Tibial nerve (tissue), 4 donors: ENCODE data around the gene ZNRF1. TPM values are rescaled to one million over a fixed set of nuclear protein-coding genes. Genes with fewer than 3 reads are reported as not detected.

ENCODE experiments used
- DNase-seq, 2 donors: peaks; one replicate each; pipeline ENCODE4 v3.0.0-alpha.2; 2019; ENCODE audit warnings: low spot score in 2 of 2
- H3K27ac ChIP-seq, 4 donors: fragments of 200-600 bp; sonication (generic) in 3 of 4; one replicate each; pipeline ENCODE4 v1.5.1; 2017 to 2019; ENCODE audit warnings: mild to moderate bottlenecking in 1 of 4
- H3K27me3 ChIP-seq, 2 donors: fragments of 200-600 bp; sonication (generic) in 1 of 2; one replicate each; pipeline versions ENCODE4 v1.5.1 to v1.6.0; 2017 to 2019
- H3K36me3 ChIP-seq, 3 donors: fragments of 200-600 bp; sonication (generic); one replicate each; pipeline ENCODE4 v1.5.1; 2018 to 2019
- H3K4me1 ChIP-seq, 4 donors: fragments of 200-600 bp; sonication (generic) in 3 of 4; one replicate each; pipeline ENCODE4 v1.5.1; 2017 to 2019
- H3K4me3 ChIP-seq, 4 donors: fragments of 200-600 bp; sonication (generic) in 3 of 4; one replicate each; pipeline ENCODE4 v1.5.1; 2017 to 2019; ENCODE audit warnings: mild to moderate bottlenecking in 1 of 4, moderate library complexity in 1 of 4
- H3K9me3 ChIP-seq, 4 donors: fragments of 200-600 bp; sonication (generic) in 3 of 4; one replicate each; pipeline ENCODE4 v1.5.1; 2017 to 2019
- CTCF ChIP-seq, 5 experiments: fragments of 200-600 bp in 3 of 5; fragments of 450-650 bp in 2 of 5; sonication (generic) in 3 of 5; IDR thresholded peaks; one replicate each; pipeline ENCODE4 v1.5.1; 2016 to 2019; ENCODE audit warnings: antibody characterized with exemption in 5 of 5, mild to moderate bottlenecking in 3 of 5, moderate library complexity in 2 of 5
- EP300 ChIP-seq, 2 donors: sonication (generic); formaldehyde crosslinking; IDR thresholded peaks; one replicate each; pipeline ENCODE4 v1.6.1; 2017; ENCODE audit warnings: antibody characterized with exemption in 2 of 2, mild to moderate bottlenecking in 1 of 2
- POLR2A ChIP-seq, 2 donors: fragments of 450-650 bp; IDR thresholded peaks; one replicate each; pipeline ENCODE4 v1.6.1; 2017; ENCODE audit warnings: antibody characterized with exemption in 2 of 2, mild to moderate bottlenecking in 2 of 2, moderate library complexity in 2 of 2
- WGBS, 2 donors: methylation state at CpG; one replicate each; pipeline ENCODE4 v1.1.5; 2018; 5-methylcytosine and 5-hydroxymethylcytosine counted together
- total RNA-seq, 4 donors: library from RNA; depleted of rRNA; stranded (reverse); fragments of >200 nt; gene quantifications; one replicate each; pipeline ENCODE4 v1.1.0, GENCODE V29; 2016

Gene ZNRF1
- total RNA-seq, 4 donors from 2014 or later: 10.3 to 31.4 (median 14.7) TPM

GRCh38 chr16:75029854-75030253, 31.0 kb downstream of the ZNRF1 start:
- Histone ChIP-seq H3K27me3 (no peaks in the 10 kb centered on the region), H3K4me3 (no peak overlapping the region), H3K36me3 (no peaks in the 10 kb centered on the region), H3K4me1 (peaks cover 0 to 24% (median 9%) of the 10 kb centered on the region in 4 donors), H3K9me3 (no peaks in the 10 kb centered on the region), H3K27ac (no peak overlapping the region)
- no peak for DNase-seq
- TF ChIP-seq POLR2A (IDR thresholded peaks at IDR 0.05) (no peak), EP300 (IDR thresholded peaks at IDR 0.05) (no peak), CTCF (IDR thresholded peaks at IDR 0.05) (no peak)

GRCh38 chr16:75032655-75033054, 33.8 kb downstream of the ZNRF1 start:
- Histone ChIP-seq H3K4me3 (no peak overlapping the region), H3K27ac (no peak overlapping the region), H3K36me3 (no peaks in the 10 kb centered on the region), H3K9me3 (peaks cover 0 to 5% (median 0%) of the 10 kb centered on the region in 4 donors), H3K4me1 (no peaks in the 10 kb centered on the region), H3K27me3 (no peaks in the 10 kb centered on the region)
- TF ChIP-seq EP300 (IDR thresholded peaks at IDR 0.05) (no peak), CTCF (IDR thresholded peaks at IDR 0.05) (no peak), POLR2A (IDR thresholded peaks at IDR 0.05) (no peak)
- DNase-seq: no peak

- Histone ChIP-seq H3K36me3 (peaks cover 0 to 5% (median 0%) of the 10 kb centered on the region in 3 donors), H3K4me1 (no peaks in the 10 kb centered on the region), H3K27me3 (no peaks in the 10 kb centered on the region), H3K27ac (no peak overlapping the region), H3K4me3 (no peak overlapping the region), H3K9me3 (peaks cover 0 to 18% (median 0%) of the 10 kb centered on the region in 4 donors)
- no peak for TF ChIP-seq POLR2A (IDR thresholded peaks at IDR 0.05)
- TF ChIP-seq EP300 (IDR thresholded peaks at IDR 0.05): no peak
- TF ChIP-seq CTCF (IDR thresholded peaks at IDR 0.05): no peak
- DNase-seq: no peak
- 80 to 85% methylated on average over 9 of the region's 9 CpGs for WGBS, 2 donors
These were observed 36.7 kb downstream of the ZNRF1 start for GRCh38 chr16:75035410-75035968.

GRCh38 chr16:75038036-75038858, 39.4 kb downstream of the ZNRF1 start:
- 87 to 91% methylated on average over 3 of the region's 3 CpGs for WGBS, 2 donors
- Histone ChIP-seq H3K4me1 (peaks cover 0 to 8% (median 0%) of the 10 kb centered on the region in 4 donors), H3K27me3 (no peaks in the 10 kb centered on the region), H3K4me3 (no peak overlapping the region), H3K9me3 (peaks cover 0 to 18% (median 0%) of the 10 kb centered on the region in 4 donors), H3K27ac (no peak overlapping the region), H3K36me3 (peaks cover 0 to 5% (median 0%) of the 10 kb centered on the region in 3 donors)
- TF ChIP-seq POLR2A (IDR thresholded peaks at IDR 0.05) (no peak), EP300 (IDR thresholded peaks at IDR 0.05) (no peak), CTCF (IDR thresholded peaks at IDR 0.05) (no peak)
- no peak for DNase-seq

GRCh38 chr16:75039941-75040340, 41.1 kb downstream of the ZNRF1 start:
- 64 to 92% methylated on average over 6 of the region's 6 CpGs for WGBS, 2 donors
- Histone ChIP-seq H3K27me3 (no peaks in the 10 kb centered on the region), H3K36me3 (peaks cover 0 to 5% (median 0%) of the 10 kb centered on the region in 3 donors), H3K4me1 (peaks cover 0 to 24% (median 2%) of the 10 kb centered on the region in 4 donors), H3K27ac (no peak overlapping the region), H3K4me3 (no peak overlapping the region), H3K9me3 (peaks cover 0 to 18% (median 0%) of the 10 kb centered on the region in 4 donors)
- DNase-seq: no peak
- no peak for TF ChIP-seq POLR2A (IDR thresholded peaks at IDR 0.05)
